PC-3 (cell line): ENCODE data around the gene RAB17. TPM values are rescaled to one million over a fixed set of nuclear protein-coding genes. Genes with fewer than 3 reads are reported as not detected.
A peak's percentile ranks its signal among the peaks of the same experiment; 100 is the strongest.

ENCODE experiments used
- ATAC-seq: fragments of 200-7000 bp; cut with Tn5 transposase; 2 replicates; pipeline ENCODE4 v1.9.1; 2020; ENCODE audit warnings: mild to moderate bottlenecking, moderate library complexity
- BruUV-seq: library from RNA; stranded (reverse); fragments of 400-500 nt; replicated peaks from 2 replicates; lab custom pipeline; 2021; lab: Mats Ljungman, UMichigan
- CTCF ChIA-PET: fragments of 300-600 bp; sonication (Branson Sonifier 250); formaldehyde crosslinking; loops from one replicate; lab custom pipeline; 2022; ENCODE audit warnings: antibody characterized with exemption; lab: Charles Lee
- POLR2A ChIA-PET: fragments of 300-600 bp; sonication (Branson Sonifier 250); formaldehyde crosslinking; loops from one replicate; lab custom pipeline; 2022; ENCODE audit warnings: antibody characterized with exemption; ENCODE audit not compliant: unreplicated experiment; lab: Charles Lee
- DNase-seq: peaks from one replicate; pipeline ENCODE4 v3.0.0-alpha.2; 2015
- H2AFZ ChIP-seq: fragments of 300-600 bp; sonication (generic); 2 replicates; pipeline ENCODE4 v1.6.0; 2016; ENCODE audit warnings: antibody characterized with exemption, low read length
- H3F3A ChIP-seq: fragments of 300-600 bp; sonication (generic); one replicate; pipeline ENCODE4 v1.6.0; 2017; ENCODE audit warnings: antibody characterized with exemption, low read length, control low read depth, mild to moderate bottlenecking; ENCODE audit not compliant: unreplicated experiment
- H3K27ac ChIP-seq: fragments of 300-600 bp; sonication (generic); 2 replicates; pipeline ENCODE4 v1.5.1; 2016; ENCODE audit warnings: mild to moderate bottlenecking, low read length
- H3K27me3 ChIP-seq: fragments of 300-600 bp; sonication (generic); 2 replicates; pipeline ENCODE4 v1.6.1; 2016; ENCODE audit warnings: low read length, mixed read lengths
- H3K36me3 ChIP-seq: fragments of 300-600 bp; sonication (generic); 2 replicates; pipeline ENCODE4 v1.6.1; 2016; ENCODE audit warnings: low read depth, mixed run types, low read length, mixed read lengths
- H3K4me1 ChIP-seq: fragments of 300-600 bp; sonication (generic); 2 replicates; pipeline ENCODE4 v1.5.1; 2016; ENCODE audit warnings: low read length; ENCODE audit not compliant: insufficient read depth
- H3K4me2 ChIP-seq: fragments of 300-600 bp; sonication (generic); 2 replicates; pipeline ENCODE4 v1.6.0; 2016; ENCODE audit warnings: low read length
- H3K4me3 ChIP-seq: fragments of 300-600 bp; sonication (generic); 2 replicates; pipeline ENCODE4 v1.5.1; 2016; ENCODE audit warnings: mild to moderate bottlenecking, low read length, mixed read lengths
- H3K79me2 ChIP-seq: fragments of 300-600 bp; sonication (generic); 2 replicates; pipeline ENCODE4 v1.6.1; 2017; ENCODE audit warnings: low read length, mixed read lengths
- H3K9ac ChIP-seq: fragments of 300-600 bp; sonication (generic); 2 replicates; pipeline ENCODE4 v1.6.0; 2016; ENCODE audit warnings: mild to moderate bottlenecking, low read length
- H3K9me2 ChIP-seq: fragments of 300-600 bp; sonication (generic); replicated peaks from 2 replicates; pipeline ENCODE4 v1.6.1; 2016; ENCODE audit warnings: mixed run types, low read length, mixed read lengths
- H3K9me3 ChIP-seq: fragments of 300-600 bp; sonication (generic); 2 replicates; pipeline ENCODE4 v1.6.1; 2016; ENCODE audit warnings: low read length, mixed read lengths
- H4K20me1 ChIP-seq: fragments of 300-600 bp; sonication (generic); 2 replicates; pipeline ENCODE4 v1.6.1; 2016; ENCODE audit warnings: low read length, mixed read lengths
- CTCF ChIP-seq: fragments of 300-600 bp; sonication (generic); conservative IDR thresholded peaks from 2 replicates; pipeline ENCODE4 v1.5.1; 2017; ENCODE audit warnings: antibody characterized with exemption, low read depth, mild to moderate bottlenecking, low read length
- EZH2 ChIP-seq: fragments of 300-600 bp; sonication (generic); IDR thresholded peaks from one replicate; pipeline ENCODE4 v1.6.1; 2017; ENCODE audit warnings: antibody characterized with exemption, mild to moderate bottlenecking, low read length; ENCODE audit not compliant: unreplicated experiment
- EZH2phosphoT487 ChIP-seq: fragments of 300-600 bp; sonication (generic); IDR thresholded peaks from 2 replicates; pipeline ENCODE4 v1.6.1; 2018; ENCODE audit warnings: mild to moderate bottlenecking, antibody characterized with exemption, low read length, borderline replicate concordance
- intact Hi-C: fragments of 100-400 bp; cut with micrococcal nuclease; formaldehyde crosslinking; loops from 2 replicates; pipeline ENCODE4 v1.9.0; 2023
- total RNA-seq: library from RNA; depleted of rRNA; stranded (reverse); fragments of >200 nt; gene quantifications from 2 replicates; pipeline ENCODE4 v1.2.3, GENCODE V29; 2014

The RAB17 gene
- total RNA-seq, 1 experiment from 2014 or later = 28.9 TPM

- Histone ChIP-seq H3K27me3 (no peaks in the 10 kb centered on the region), H3K4me2 (peak overlapping the region; percentile 22; the same call in 1 of the 2 replicates), H3F3A (no peaks in the 10 kb centered on the region), H3K79me2 (no peaks in the 10 kb centered on the region), H3K36me3 (no peaks in the 10 kb centered on the region), H3K27ac (no peak overlapping the region), H3K4me3 (no peak overlapping the region), H2AFZ (peak overlapping the region; percentile 56), H3K4me1 (0 out of 2 replicates have a peak, but pooled peaks cover 4% of the 10 kb centered on the region), H4K20me1 (no peaks in the 10 kb centered on the region), H3K9me3 (no peaks in the 10 kb centered on the region), H3K9me2 (no peaks in the 10 kb centered on the region), H3K9ac (no peak overlapping the region)
- ATAC-seq (no peak), DNase-seq (no peak)
- ChIA-PET POLR2A (no interaction called here), CTCF (no interaction called here)
- intact Hi-C loops = loop anchor here (10.0 kb wide), 1 partner anchor 132 kb away; no protein-coding TSS in a partner anchor
- BruUV-seq = no TSS peak
- TF ChIP-seq EZH2phosphoT487 = no peak
- TF ChIP-seq CTCF = no peak
Observed at GRCh38 chr2:237603049-237603717, 12.6 kb upstream of the RAB17 start.

- POLR2A ChIA-PET = no interaction called here
- intact Hi-C loops = loop anchor here (10.0 kb wide), 1 partner anchor 132 kb away; no protein-coding TSS in a partner anchor
- Histone ChIP-seq H2AFZ (no peak overlapping the region), H3F3A (no peaks in the 10 kb centered on the region), H3K9me3 (no peaks in the 10 kb centered on the region), H3K9me2 (no peaks in the 10 kb centered on the region), H3K4me1 (0 out of 2 replicates have a peak, but pooled peaks cover 4% of the 10 kb centered on the region), H3K27me3 (no peaks in the 10 kb centered on the region), H4K20me1 (no peaks in the 10 kb centered on the region), H3K27ac (no peak overlapping the region), H3K79me2 (no peaks in the 10 kb centered on the region), H3K36me3 (no peaks in the 10 kb centered on the region), H3K4me3 (no peak overlapping the region), H3K9ac (no peak overlapping the region), H3K4me2 (no peak overlapping the region)
- no peak for ATAC-seq
- CTCF ChIA-PET = no interaction called here
- no peak for DNase-seq
- BruUV-seq = no TSS peak
- no peak for TF ChIP-seq EZH2
- TF ChIP-seq CTCF = no peak
- TF ChIP-seq EZH2phosphoT487 = no peak
Observed at GRCh38 chr2:237602409-237602808, 11.9 kb upstream of the RAB17 start.

- Histone ChIP-seq H3K9me3 (no peaks in the 10 kb centered on the region), H3F3A (no peaks in the 10 kb centered on the region), H3K4me2 (no peak overlapping the region), H2AFZ (no peak overlapping the region), H3K27me3 (no peaks in the 10 kb centered on the region), H3K27ac (no peak overlapping the region), H3K9me2 (no peaks in the 10 kb centered on the region), H4K20me1 (no peaks in the 10 kb centered on the region), H3K9ac (no peak overlapping the region), H3K4me1 (0 out of 2 replicates have a peak, but pooled peaks cover 4% of the 10 kb centered on the region), H3K4me3 (no peak overlapping the region), H3K36me3 (no peaks in the 10 kb centered on the region), H3K79me2 (no peaks in the 10 kb centered on the region)
- ChIA-PET CTCF (no interaction called here), POLR2A (no interaction called here)
- ATAC-seq = no peak
- intact Hi-C loops = loop anchor here (10.0 kb wide), 1 partner anchor 133 kb away; no protein-coding TSS in a partner anchor
- no TSS peak for BruUV-seq
- TF ChIP-seq EZH2 (no peak), CTCF (0 out of 2 replicates have a peak, but pooled peaks have one; percentile 10)
- no peak for DNase-seq
Observed at GRCh38 chr2:237601453-237602116, 11.1 kb upstream of the RAB17 start.
